ENCODE measurements around the gene HNRNPLL. TPM values are rescaled to one million over a fixed set of nuclear protein-coding genes. Genes with fewer than 3 reads are reported as not detected.

The HNRNPLL gene
- total RNA-seq, 2 experiments from 2014 or later, result 104 to 119 TPM

DNA sequence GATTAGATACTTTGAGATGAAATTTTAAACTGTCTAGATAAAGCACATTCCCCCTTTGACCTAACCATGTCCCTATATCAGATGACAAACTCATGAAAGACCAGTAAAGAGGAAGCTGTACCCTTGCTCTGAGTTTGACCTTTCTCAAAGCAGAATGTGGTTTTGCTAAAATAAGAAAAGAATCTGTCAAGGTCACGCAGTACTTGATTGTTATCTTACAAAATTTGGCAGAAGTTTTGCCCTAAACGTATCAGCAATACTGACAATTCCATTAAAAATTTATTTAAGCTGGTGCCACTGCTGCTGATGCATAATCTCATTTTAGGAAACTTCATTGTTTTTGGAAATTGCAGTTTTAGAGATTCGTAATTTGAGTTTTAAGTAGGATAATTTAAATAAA is 32.0 kb upstream of the HNRNPLL start:
- POLR2A ChIA-PET, result interaction anchor here (0.9 to 2.4 kb wide), 11 partner anchors 8 to 47 kb away, joined by 3 to 11 read pairs (median 4); partner anchors contain the start of gene GALM
- H3K4me1 Mint-ChIP-seq, result peaks cover 43% of the 10 kb centered on the region

DNA sequence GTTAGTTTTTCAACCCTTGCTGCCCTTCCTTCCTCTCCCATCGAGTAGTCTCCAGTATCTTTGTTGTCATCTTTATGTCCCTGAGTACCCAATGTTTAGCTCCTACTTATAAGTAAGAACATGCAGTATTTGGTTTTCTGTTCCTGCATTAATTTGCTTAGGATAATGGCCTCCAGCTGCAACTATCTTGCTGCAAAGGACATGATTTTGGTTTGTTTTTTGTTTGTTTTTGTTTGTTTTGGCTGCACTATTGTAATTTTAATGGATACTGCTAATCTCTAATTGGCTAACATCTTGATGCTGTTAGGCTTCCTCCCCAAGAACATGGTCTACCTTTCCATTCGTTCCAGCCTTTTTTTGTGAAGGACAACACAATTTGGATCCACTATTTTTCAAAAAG is 31.2 kb upstream of the HNRNPLL start:
- Mint-ChIP-seq H3K9me3 (peaks cover 6% of the 10 kb centered on the region), H3K4me3 (no peak overlapping the region), H3K36me3 (ENCODE audit: low read depth) (peaks cover 10% of the 10 kb centered on the region), H3K27ac (peak overlapping the region; percentile 52), H3K27me3 (no peaks in the 10 kb centered on the region), H3K4me1 (peaks cover 41% of the 10 kb centered on the region)
- CTCF ChIA-PET, result interaction anchor here (1.2 to 2.1 kb wide), 2 partner anchors 30 to 48 kb away, joined by 3 to 11 read pairs; no protein-coding TSS in a partner anchor
- DNase-seq, result no peak
- POLR2A ChIA-PET, result interaction anchor here (1.5 to 2.4 kb wide), 6 partner anchors 14 to 33 kb away, joined by 3 to 11 read pairs (median 6); partner anchors contain the start of gene GALM

More for the DNA sequence above, 32.0 kb upstream of the HNRNPLL start:
- Mint-ChIP-seq H3K27ac (peak overlapping the region; percentile 52), H3K4me3 (no peak overlapping the region), H3K36me3 (ENCODE audit: low read depth) (peaks cover 10% of the 10 kb centered on the region), H3K9me3 (peaks cover 6% of the 10 kb centered on the region), H3K27me3 (no peaks in the 10 kb centered on the region)
- CTCF ChIA-PET, result interaction anchor here (1.2 to 2.1 kb wide), 3 partner anchors 8 to 47 kb away, joined by 3 to 11 read pairs (median 6); no protein-coding TSS in a partner anchor
- no peak for DNase-seq

DNA sequence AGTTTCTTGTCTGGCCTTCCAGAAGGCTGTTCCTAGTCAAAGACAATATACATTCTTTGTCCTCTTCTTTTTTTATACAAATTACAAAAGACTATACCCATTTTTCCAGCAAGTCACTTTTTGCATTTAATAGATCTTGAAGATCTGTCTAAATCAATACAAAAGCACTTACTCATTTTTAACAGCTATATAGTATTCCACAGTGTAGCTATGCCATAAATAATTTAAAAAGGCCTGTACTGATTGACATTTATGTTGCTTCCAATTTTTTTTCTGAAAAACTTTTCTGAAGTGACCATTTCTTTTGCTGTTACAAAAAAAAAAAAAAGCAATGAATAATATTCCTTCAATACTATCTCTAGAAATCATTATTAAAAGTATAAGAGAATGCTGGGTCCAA is 30.3 kb upstream of the HNRNPLL start:
- H3K4me1 Mint-ChIP-seq, result peaks cover 37% of the 10 kb centered on the region
- no peak overlapping the region for H3K4me3 Mint-ChIP-seq
- H3K9me3 Mint-ChIP-seq, result peaks cover 6% of the 10 kb centered on the region
- ChIA-PET CTCF (no interaction called here), POLR2A (interaction anchor here (1.1 kb wide), 1 partner anchor 10 kb away, joined by 3 read pairs; no protein-coding TSS in a partner anchor)
- H3K27ac Mint-ChIP-seq, result no peak overlapping the region
- no peaks in the 10 kb centered on the region for H3K27me3 Mint-ChIP-seq
- peaks cover 10% of the 10 kb centered on the region for H3K36me3 Mint-ChIP-seq (ENCODE audit: low read depth)
- DNase-seq, result no peak

DNA sequence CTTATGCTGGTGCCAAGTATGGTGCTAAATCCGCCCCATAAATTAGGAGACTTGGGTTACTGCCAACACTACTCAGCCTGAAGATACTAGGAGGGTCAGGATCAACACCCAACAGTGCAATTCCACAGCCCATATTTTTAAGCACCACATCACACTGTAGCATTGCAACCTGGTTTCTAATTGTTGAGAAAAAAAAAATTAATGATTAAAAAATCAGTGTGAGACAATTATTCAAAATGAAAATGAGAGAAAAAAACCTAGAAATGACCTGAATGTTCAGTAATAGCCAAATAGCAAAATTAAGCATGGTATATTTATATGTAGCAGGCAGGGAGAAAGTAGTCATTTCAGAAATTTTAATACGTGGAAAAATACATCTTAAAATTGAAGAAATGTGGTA is 29.2 kb upstream of the HNRNPLL start:
- Mint-ChIP-seq H3K27me3 (no peaks in the 10 kb centered on the region), H3K27ac (no peak overlapping the region), H3K9me3 (peaks cover 5% of the 10 kb centered on the region), H3K36me3 (ENCODE audit: low read depth) (peaks cover 11% of the 10 kb centered on the region), H3K4me3 (no peak overlapping the region), H3K4me1 (peaks cover 45% of the 10 kb centered on the region)
- POLR2A ChIA-PET, result interaction anchor here (1.1 kb wide), 1 partner anchor 11 kb away, joined by 3 read pairs; no protein-coding TSS in a partner anchor
- DNase-seq, result no peak
- CTCF ChIA-PET, result no interaction called here

DNA sequence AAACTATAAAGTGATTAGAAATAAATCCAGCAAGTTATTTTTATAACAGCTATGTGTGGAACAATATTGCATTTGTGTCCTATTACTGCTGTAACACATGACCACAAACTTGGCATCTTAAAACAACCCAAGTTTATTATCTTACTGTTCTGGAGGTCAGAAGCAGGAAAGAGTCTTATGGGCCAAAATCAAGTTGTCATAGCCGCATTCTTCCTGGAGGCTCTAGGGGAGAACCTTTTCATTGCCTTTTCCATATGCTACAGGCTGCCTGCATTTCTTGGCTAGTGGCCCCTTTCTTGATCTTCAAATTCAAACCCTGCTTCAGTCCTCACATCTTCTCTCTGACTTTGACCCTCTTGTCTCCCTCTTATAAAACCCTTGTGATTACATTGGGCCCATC is 27.0 kb upstream of the HNRNPLL start:
- Mint-ChIP-seq H3K36me3 (ENCODE audit: low read depth) (peaks cover 7% of the 10 kb centered on the region), H3K27ac (no peak overlapping the region), H3K27me3 (no peaks in the 10 kb centered on the region), H3K4me3 (no peak overlapping the region), H3K4me1 (peaks cover 45% of the 10 kb centered on the region), H3K9me3 (peaks cover 1% of the 10 kb centered on the region)
- POLR2A ChIA-PET, result no interaction called here
- no peak for DNase-seq
- CTCF ChIA-PET, result interaction anchor here (0.9 kb wide), 1 partner anchor 80 kb away, joined by 3 read pairs; no protein-coding TSS in a partner anchor

DNA sequence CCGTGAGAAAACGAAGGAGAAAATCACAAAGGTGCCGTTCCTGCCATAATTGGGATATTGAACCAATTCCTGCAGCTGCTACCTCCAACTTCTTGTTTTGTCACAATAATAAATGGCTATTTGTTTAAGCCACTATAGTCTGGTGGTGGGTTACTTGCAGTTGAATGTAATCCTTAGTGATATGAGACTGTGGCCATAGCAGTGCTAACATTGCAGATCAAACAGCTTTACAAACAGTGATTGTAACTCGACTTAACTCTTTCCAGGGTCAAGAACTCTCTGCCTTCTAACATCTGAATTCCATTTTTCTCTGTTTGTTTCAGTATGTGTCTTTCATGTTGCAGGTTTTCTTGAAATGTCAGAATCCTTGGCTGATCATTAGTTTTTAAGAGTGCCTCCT is 24.7 kb upstream of the HNRNPLL start:
- POLR2A ChIA-PET, result interaction anchor here (0.7 to 4.8 kb wide), 11 partner anchors 12 to 124 kb away, joined by 4 to 42 read pairs (median 14); partner anchors contain the start of genes GALM, HNRNPLL and SRSF7
- CTCF ChIA-PET, result interaction anchor here (0.7 to 2.1 kb wide), 7 partner anchors 8 to 46 kb away, joined by 3 to 21 read pairs (median 6); partner anchors contain the start of genes GALM and HNRNPLL

DNA sequence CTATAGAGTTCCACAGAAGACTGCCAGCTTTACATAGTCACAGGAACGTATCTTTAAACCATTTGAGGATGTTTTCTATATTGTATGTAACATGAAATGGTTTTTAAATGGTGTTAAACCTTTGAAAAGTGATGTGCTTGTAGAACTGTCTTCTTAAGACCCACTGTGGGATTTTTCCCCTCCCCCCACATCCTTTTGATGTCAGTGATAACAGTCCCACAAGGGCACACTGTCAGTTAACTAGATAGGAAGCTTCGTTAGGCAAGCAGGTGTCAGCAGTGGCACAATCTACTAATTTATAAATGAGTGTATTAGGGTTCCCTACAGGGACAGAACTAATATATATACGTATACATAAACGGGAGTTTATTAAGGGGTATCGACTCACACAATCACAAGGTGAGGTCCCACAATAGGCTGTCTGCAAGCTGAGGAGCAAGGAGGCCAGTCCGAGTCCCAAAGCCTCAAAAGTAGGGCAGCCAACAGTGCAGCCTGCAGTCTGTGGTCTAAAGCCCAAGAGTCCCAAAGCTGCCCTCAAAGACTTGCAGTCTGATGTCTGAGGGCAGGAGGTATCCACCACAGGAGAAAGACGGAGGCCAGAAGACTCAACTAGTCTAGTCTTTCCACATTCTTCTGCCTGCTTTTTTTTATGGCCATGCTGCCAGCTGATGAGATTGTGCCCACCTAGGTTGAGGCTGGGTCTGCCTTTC is 23.8 kb upstream of the HNRNPLL start:
- Mint-ChIP-seq H3K36me3 (ENCODE audit: low read depth) (peaks cover 4% of the 10 kb centered on the region), H3K9me3 (peaks cover 1% of the 10 kb centered on the region), H3K4me1 (peaks cover 36% of the 10 kb centered on the region), H3K27me3 (no peaks in the 10 kb centered on the region), H3K4me3 (peak overlapping the region; percentile 2), H3K27ac (peak overlapping the region; percentile 69)
- CTCF ChIA-PET, result interaction anchor here (0.5 to 2.1 kb wide), 16 partner anchors 9 to 445 kb away, joined by 3 to 21 read pairs (median 5); partner anchors contain the start of genes GALM and HNRNPLL
- DNase-seq, result peak; percentile 72
- POLR2A ChIA-PET, result interaction anchor here (0.7 to 4.8 kb wide), 19 partner anchors 8 to 125 kb away, joined by 3 to 42 read pairs (median 5); partner anchors contain the start of genes GALM, HNRNPLL and SRSF7

More for the DNA sequence above, 24.7 kb upstream of the HNRNPLL start:
- no peak for DNase-seq
- Mint-ChIP-seq H3K4me3 (no peak overlapping the region), H3K9me3 (peaks cover 1% of the 10 kb centered on the region), H3K4me1 (peaks cover 35% of the 10 kb centered on the region), H3K27ac (no peak overlapping the region), H3K36me3 (ENCODE audit: low read depth) (peaks cover 4% of the 10 kb centered on the region), H3K27me3 (no peaks in the 10 kb centered on the region)

DNA sequence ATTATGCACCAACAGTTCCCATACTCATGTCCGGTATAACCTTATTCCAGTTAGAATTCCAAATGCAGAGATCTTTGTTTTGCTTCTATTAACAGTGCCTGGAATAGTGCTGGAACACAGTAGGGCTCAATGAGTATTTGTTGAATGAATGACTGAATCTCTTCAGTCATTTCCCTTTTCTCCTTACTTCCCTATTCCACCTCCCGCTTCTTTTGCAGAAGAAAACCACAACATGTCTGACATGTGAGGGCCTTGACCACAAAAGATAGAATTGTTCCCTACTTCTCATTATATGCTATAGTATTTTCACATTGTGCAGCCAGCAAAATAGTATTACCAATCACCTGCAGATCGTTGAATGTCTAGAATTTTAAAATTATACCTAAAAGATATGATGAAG is 19.5 kb upstream of the HNRNPLL start:
- Mint-ChIP-seq H3K4me3 (no peak overlapping the region), H3K9me3 (peaks cover 3% of the 10 kb centered on the region), H3K27me3 (no peaks in the 10 kb centered on the region), H3K4me1 (peaks cover 32% of the 10 kb centered on the region), H3K36me3 (ENCODE audit: low read depth) (peaks cover 4% of the 10 kb centered on the region), H3K27ac (no peak overlapping the region)
- CTCF ChIA-PET, result no interaction called here
- no peak for DNase-seq
- POLR2A ChIA-PET, result no interaction called here

DNA sequence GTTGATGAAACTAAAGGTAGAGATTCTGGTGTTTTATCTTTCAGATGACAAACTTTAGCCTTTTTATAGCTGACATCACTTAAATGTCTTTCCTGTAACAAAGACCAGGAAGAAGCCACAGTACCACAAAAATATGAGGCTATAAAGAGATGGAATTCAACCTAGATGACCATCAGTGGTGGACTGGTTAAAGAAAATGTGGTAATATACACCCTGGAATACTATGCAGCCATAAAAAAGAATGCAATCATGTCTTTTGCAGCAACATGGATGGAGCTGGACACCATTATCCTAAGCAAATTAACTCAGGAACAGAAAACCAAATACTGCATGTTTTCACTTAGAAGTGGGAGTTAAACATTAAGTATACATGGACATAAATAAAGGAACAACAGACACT is 18.3 kb upstream of the HNRNPLL start:
- no peak overlapping the region for H3K4me3 Mint-ChIP-seq
- H3K27ac Mint-ChIP-seq, result no peak overlapping the region
- no peaks in the 10 kb centered on the region for H3K36me3 Mint-ChIP-seq (ENCODE audit: low read depth)
- ChIA-PET POLR2A (interaction anchor here (0.6 to 1.0 kb wide), 2 partner anchors 10 to 178 kb away, joined by 3 read pairs; no protein-coding TSS in a partner anchor), CTCF (interaction anchor here (1.5 kb wide), 1 partner anchor 17 kb away, joined by 6 read pairs; no protein-coding TSS in a partner anchor)
- no peak for DNase-seq
- H3K9me3 Mint-ChIP-seq, result peaks cover 3% of the 10 kb centered on the region
- peaks cover 26% of the 10 kb centered on the region for H3K4me1 Mint-ChIP-seq
- no peaks in the 10 kb centered on the region for H3K27me3 Mint-ChIP-seq

DNA sequence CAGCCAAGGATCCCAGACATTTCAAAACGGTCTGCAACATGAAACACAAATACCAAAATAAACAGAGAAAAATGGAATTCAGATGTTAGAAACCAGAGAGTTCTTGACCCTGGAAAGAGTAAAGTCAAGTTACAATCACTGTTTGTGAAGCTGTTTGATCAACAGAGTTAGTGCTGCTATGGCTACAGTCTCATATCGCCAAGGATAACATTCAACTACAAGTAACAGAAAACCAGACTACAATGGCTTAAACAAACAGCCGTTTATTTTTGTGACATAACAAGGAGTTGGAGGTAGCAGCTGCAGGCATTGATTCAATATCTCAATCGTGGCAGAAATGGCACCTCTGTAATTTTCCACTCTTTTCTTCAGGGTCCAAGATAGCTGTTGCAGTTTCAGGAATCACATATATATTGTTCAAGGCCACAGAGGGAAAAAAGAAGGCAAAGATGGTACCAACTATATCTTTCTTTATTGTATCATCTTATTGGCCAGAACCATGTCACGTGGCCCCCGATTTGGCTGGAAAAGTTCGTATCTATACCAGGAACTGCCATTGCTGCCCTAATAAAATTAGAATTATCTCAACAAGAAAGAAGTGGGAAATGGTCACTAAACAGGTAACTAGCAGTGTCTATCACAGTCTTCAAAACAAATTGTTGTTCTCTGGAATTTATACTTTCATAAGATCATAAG is 17.7 kb upstream of the HNRNPLL start:
- DNase-seq, result no peak
- Mint-ChIP-seq H3K27me3 (no peaks in the 10 kb centered on the region), H3K27ac (no peak overlapping the region), H3K9me3 (peaks cover 3% of the 10 kb centered on the region), H3K4me1 (peaks cover 27% of the 10 kb centered on the region), H3K4me3 (no peak overlapping the region), H3K36me3 (ENCODE audit: low read depth) (no peaks in the 10 kb centered on the region)
- CTCF ChIA-PET, result interaction anchor here (1.5 kb wide), 1 partner anchor 16 kb away, joined by 6 read pairs; no protein-coding TSS in a partner anchor
- POLR2A ChIA-PET, result interaction anchor here (0.6 to 1.0 kb wide), 2 partner anchors 14 to 177 kb away, joined by 3 read pairs; no protein-coding TSS in a partner anchor

DNA sequence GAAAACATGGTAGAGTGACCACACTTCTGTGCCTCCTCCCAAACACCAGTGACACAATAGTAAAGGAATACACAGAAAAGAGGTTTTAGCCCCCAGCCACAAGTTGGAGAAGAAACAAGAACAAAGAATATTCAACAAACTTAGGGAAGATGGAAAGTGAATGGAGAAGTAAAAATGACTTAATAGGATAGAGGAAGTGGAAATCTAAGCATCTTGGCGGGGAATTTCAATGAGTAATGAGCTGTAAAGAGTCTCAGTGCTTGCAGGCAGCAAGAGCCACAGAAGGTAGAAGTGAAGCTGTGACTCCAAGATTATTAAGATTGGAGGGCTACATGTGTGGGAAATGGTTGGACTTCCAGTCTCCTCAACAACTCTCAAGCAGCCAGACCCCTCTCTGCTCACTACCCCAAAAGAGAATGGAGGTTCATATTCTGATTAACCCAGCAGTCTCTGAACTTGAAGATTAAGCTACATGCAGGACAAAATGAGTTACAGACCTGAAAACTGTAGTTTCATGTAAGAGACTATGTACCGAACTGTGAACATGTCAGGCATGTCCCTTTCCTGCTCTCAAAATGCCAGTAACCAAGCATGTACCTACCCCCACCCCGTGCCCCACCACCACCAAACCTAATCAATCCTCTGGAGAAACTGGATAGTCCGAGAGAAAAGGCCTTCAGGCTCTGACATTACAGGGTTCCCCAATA is 16.9 kb upstream of the HNRNPLL start:
- Mint-ChIP-seq H3K9me3 (peaks cover 3% of the 10 kb centered on the region), H3K36me3 (ENCODE audit: low read depth) (no peaks in the 10 kb centered on the region), H3K27ac (no peak overlapping the region), H3K4me1 (peaks cover 28% of the 10 kb centered on the region), H3K27me3 (no peaks in the 10 kb centered on the region), H3K4me3 (no peak overlapping the region)
- ChIA-PET CTCF (interaction anchor here (1.2 kb wide), 1 partner anchor 71 kb away, joined by 3 read pairs; no protein-coding TSS in a partner anchor), POLR2A (interaction anchor here (1.0 to 1.3 kb wide), 2 partner anchors 15 to 47 kb away, joined by 3 read pairs; no protein-coding TSS in a partner anchor)
- no peak for DNase-seq

DNA sequence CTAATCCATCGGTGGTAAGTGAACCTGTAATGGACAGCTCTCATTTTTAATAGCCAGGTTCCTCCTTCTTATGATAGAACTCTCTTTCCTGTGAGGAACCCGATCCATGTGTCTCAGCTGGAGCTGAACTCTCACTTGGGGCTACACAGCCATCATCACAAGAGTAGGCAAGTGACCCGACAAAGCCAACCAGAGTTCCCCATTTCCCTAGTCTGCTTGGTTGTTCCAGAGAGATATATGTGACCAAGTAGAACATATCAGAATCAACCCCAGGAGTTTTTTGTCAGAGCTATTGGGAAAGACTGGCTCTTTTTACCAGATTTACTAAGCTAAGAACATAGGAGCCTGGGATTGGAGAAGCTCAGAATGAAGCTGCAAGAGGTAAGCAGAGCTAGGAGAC is 14.6 kb upstream of the HNRNPLL start:
- H3K27ac Mint-ChIP-seq, result no peak overlapping the region
- peaks cover 46% of the 10 kb centered on the region for H3K4me1 Mint-ChIP-seq
- no peaks in the 10 kb centered on the region for H3K36me3 Mint-ChIP-seq (ENCODE audit: low read depth)
- POLR2A ChIA-PET, result interaction anchor here (0.9 to 5.8 kb wide), 6 partner anchors 9 to 133 kb away, joined by 3 to 36 read pairs (median 4); partner anchors contain the start of gene SRSF7
- peaks cover 3% of the 10 kb centered on the region for H3K9me3 Mint-ChIP-seq
- no peaks in the 10 kb centered on the region for H3K27me3 Mint-ChIP-seq
- H3K4me3 Mint-ChIP-seq, result no peak overlapping the region
- CTCF ChIA-PET, result interaction anchor here (0.7 to 6.5 kb wide), 6 partner anchors 9 to 49 kb away, joined by 3 to 30 read pairs (median 5); partner anchors contain the start of gene GALM
- DNase-seq, result no peak

Measured in activated CD4-positive, alpha-beta memory T cell treated with anti-CD3 and anti-CD28 coated beads, Interleukin-2, amount 10 ng/mL, durations not matched to agents 7 days and 5 days (primary cell).